Measurements from ENCODE around the gene ANKS4B.

ANKS4B gene

DNA sequence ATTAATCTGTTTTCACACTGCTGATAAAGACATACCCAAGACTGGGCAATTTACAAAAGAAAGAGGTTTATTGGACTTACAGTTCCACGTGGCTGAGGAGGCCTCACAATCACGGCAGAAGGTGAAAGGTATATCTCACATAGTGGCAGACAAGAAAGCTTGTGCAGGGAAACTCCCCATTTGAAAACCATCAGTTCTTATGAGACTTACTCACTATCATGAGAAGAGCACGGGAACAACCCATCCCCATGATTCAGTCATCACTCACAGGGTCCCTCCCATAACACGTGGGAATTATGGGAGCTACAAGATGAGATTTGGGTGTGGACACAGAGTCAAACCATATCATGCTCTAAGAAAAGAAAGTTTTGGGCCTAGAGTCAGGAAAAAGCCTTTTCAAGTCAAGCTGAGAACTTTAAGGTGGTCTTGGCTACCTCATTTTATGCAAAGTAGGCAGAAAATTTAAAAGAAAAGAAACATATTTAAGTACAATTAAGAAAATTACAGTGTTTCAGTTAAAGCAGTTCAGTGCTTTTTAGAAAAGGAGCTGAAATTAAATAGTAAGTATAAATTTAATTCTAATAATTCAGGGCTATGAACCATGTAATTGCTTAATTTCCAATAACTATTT is 69.5 kb downstream of the ANKS4B start (continued):
- TF ChIP-seq, protein P1, sequence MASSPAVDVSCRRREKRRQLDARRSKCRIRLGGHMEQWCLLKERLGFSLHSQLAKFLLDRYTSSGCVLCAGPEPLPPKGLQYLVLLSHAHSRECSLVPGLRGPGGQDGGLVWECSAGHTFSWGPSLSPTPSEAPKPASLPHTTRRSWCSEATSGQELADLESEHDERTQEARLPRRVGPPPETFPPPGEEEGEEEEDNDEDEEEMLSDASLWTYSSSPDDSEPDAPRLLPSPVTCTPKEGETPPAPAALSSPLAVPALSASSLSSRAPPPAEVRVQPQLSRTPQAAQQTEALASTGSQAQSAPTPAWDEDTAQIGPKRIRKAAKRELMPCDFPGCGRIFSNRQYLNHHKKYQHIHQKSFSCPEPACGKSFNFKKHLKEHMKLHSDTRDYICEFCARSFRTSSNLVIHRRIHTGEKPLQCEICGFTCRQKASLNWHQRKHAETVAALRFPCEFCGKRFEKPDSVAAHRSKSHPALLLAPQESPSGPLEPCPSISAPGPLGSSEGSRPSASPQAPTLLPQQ (tag by site-specific recombination; IDR thresholded peaks at IDR 0.05) = no peak
- TF ChIP-seq ZNF473 (tag by site-specific recombination; IDR thresholded peaks at IDR 0.05) (no peak), ZEB2 (tag by site-specific recombination; IDR thresholded peaks at IDR 0.05) (0 out of 2 replicates have a peak, but pooled peaks have one; percentile 28), ZNF138 (tag by site-specific recombination; IDR thresholded peaks at IDR 0.05; ENCODE audit: borderline replicate concordance) (no peak), ZBTB6 (tag by site-specific recombination; IDR thresholded peaks at IDR 0.05) (no peak), HOXD13 (CRISPR knock-in tag; IDR thresholded peaks at IDR 0.05; ENCODE audit: borderline replicate concordance) (no peak), ATF2 (tag by site-specific recombination; IDR thresholded peaks at IDR 0.05; ENCODE audit: low read depth) (no peak), WT1 (tag by site-specific recombination; IDR thresholded peaks at IDR 0.05) (peak; percentile 42; the same call in 1 of the 2 replicates), ZNF791 (tag by site-specific recombination; IDR thresholded peaks at IDR 0.05) (no peak), TRIM28 (IDR thresholded peaks at IDR 0.05; ENCODE audit: borderline replicate concordance, low read length) (no peak), ZNF248 (tag by site-specific recombination; IDR thresholded peaks at IDR 0.05) (no peak), MZF1 (tag by site-specific recombination; IDR thresholded peaks at IDR 0.05; ENCODE audit: borderline replicate concordance) (no peak), SP3 (tag by site-specific recombination; IDR thresholded peaks at IDR 0.05) (peak; percentile 44; the same call in 1 of the 2 replicates), ZNF223 (tag by site-specific recombination; IDR thresholded peaks at IDR 0.05) (no peak), RBAK (tag by site-specific recombination; IDR thresholded peaks at IDR 0.05) (no peak), ZNF148 (tag by site-specific recombination; IDR thresholded peaks at IDR 0.05; ENCODE audit: borderline replicate concordance) (no peak), ZFP3 (tag by site-specific recombination; IDR thresholded peaks at IDR 0.05; ENCODE audit: low read depth) (no peak)

Data from HEK293 (cell line).